GM10266 (cell line): Measurements from ENCODE around the gene KNG1.
"Not testable (repeated sequence)": the region's sequence is repeated elsewhere in the genome, so short reads cannot be mapped to it uniquely, and the experiment has no call there.

Experiments used
- DNase-seq: peaks from one replicate; pipeline ENCODE4 v3.0.0; 2012; ENCODE audit errors: extremely low spot score
- CTCF ChIP-seq: IDR thresholded peaks from 2 replicates; pipeline ENCODE4 v1.5.1; 2012; ENCODE audit warnings: mild to moderate bottlenecking, low read depth; ENCODE audit not compliant: control insufficient read depth, insufficient read depth; ENCODE audit errors: missing control alignments

The KNG1 gene

GRCh38 chr3:186679151-186679550 lies 38.0 kb upstream of the KNG1 start:
- no peak for TF ChIP-seq CTCF
- no peak for DNase-seq

GRCh38 chr3:186680869-186681268 lies 36.3 kb upstream of the KNG1 start:
- DNase-seq: no peak
- TF ChIP-seq CTCF: no peak

GRCh38 chr3:186682812-186683211 lies 34.3 kb upstream of the KNG1 start:
- DNase-seq: no peak
- no peak for TF ChIP-seq CTCF

- DNase-seq: no peak
- no peak for TF ChIP-seq CTCF
Measured at GRCh38 chr3:186683979-186684378, 33.2 kb upstream of the KNG1 start.

- DNase-seq: not testable (repeated sequence)
Measured at GRCh38 chr3:186686475-186686874, 30.7 kb upstream of the KNG1 start.

- no peak for TF ChIP-seq CTCF
- DNase-seq: no peak
Measured at GRCh38 chr3:186687120-186687651, 30.0 kb upstream of the KNG1 start.

GRCh38 chr3:186690304-186690703 lies 26.9 kb upstream of the KNG1 start:
- DNase-seq: not testable (repeated sequence)

- no peak for DNase-seq
- no peak for TF ChIP-seq CTCF
Measured at GRCh38 chr3:186691676-186692075, 25.5 kb upstream of the KNG1 start.

- no peak for TF ChIP-seq CTCF
- DNase-seq: no peak
Measured at GRCh38 chr3:186693843-186694242, 23.3 kb upstream of the KNG1 start.
